Smooth muscle cell (in vitro differentiated cells): ENCODE measurements around the gene CCDC192. TPM values are rescaled to one million over a fixed set of nuclear protein-coding genes. Genes with fewer than 3 reads are reported as not detected.

ENCODE experiments used
- DNase-seq: peaks from one replicate; lab custom pipeline; 2025; ENCODE audit not compliant: unreplicated experiment; lab: John Stamatoyannopoulos, UW
- H2AFZ ChIP-seq: fragments of 200-600 bp; sonication (generic); 2 replicates; pipeline ENCODE4 v1.6.0; 2016; ENCODE audit warnings: antibody characterized with exemption, low read depth, mild to moderate bottlenecking
- H3F3A ChIP-seq: fragments of 200-600 bp; sonication (generic); 2 replicates; pipeline ENCODE4 v1.6.0; 2017; ENCODE audit warnings: antibody characterized with exemption, low read depth
- H3K27ac ChIP-seq: fragments of 200-600 bp; sonication (generic); 2 replicates; pipeline ENCODE4 v1.5.1; 2016; ENCODE audit warnings: low read depth, mild to moderate bottlenecking
- H3K27me3 ChIP-seq: fragments of 200-600 bp; sonication (generic); 2 replicates; pipeline ENCODE4 v1.6.1; 2016; ENCODE audit warnings: low read depth, mild to moderate bottlenecking
- H3K36me3 ChIP-seq: fragments of 200-600 bp; sonication (generic); 2 replicates; pipeline ENCODE4 v1.5.1; 2016; ENCODE audit warnings: low read depth
- H3K4me1 ChIP-seq: fragments of 200-600 bp; sonication (generic); 2 replicates; pipeline ENCODE4 v1.5.1; 2016; ENCODE audit warnings: low read depth
- H3K4me2 ChIP-seq: fragments of 200-600 bp; sonication (generic); 2 replicates; pipeline ENCODE4 v1.6.0; 2016; ENCODE audit warnings: mild to moderate bottlenecking
- H3K4me3 ChIP-seq: fragments of 200-600 bp; sonication (generic); 2 replicates; pipeline ENCODE4 v1.5.1; 2016; ENCODE audit warnings: mild to moderate bottlenecking
- H3K79me2 ChIP-seq: fragments of 200-600 bp; sonication (generic); 2 replicates; pipeline ENCODE4 v1.6.0; 2016; ENCODE audit warnings: low read depth, mild to moderate bottlenecking
- H3K9ac ChIP-seq: fragments of 200-600 bp; sonication (generic); 2 replicates; pipeline ENCODE4 v1.6.0; 2016; ENCODE audit warnings: low read depth
- H3K9me3 ChIP-seq: fragments of 200-600 bp; sonication (generic); replicated peaks from 2 replicates; pipeline ENCODE4 v1.5.1; 2016; ENCODE audit warnings: low read depth
- H4K20me1 ChIP-seq: fragments of 200-600 bp; sonication (generic); 2 replicates; pipeline ENCODE4 v1.6.0; 2016; ENCODE audit warnings: low read depth
- CTCF ChIP-seq: fragments of 200-600 bp; sonication (generic); IDR thresholded peaks from 2 replicates; pipeline ENCODE4 v1.5.1; 2017; ENCODE audit warnings: borderline replicate concordance, mild to moderate bottlenecking, antibody characterized with exemption; ENCODE audit not compliant: insufficient read depth, poor library complexity, severe bottlenecking
- WGBS: methylation state at CpG from one replicate; pipeline ENCODE4 v1.1.7; 2016; ENCODE audit warnings: low lambda C conversion rate; 5-methylcytosine and 5-hydroxymethylcytosine counted together
- polyA plus RNA-seq: library from polyadenylated mRNA; unstranded; fragments of >200 nt; fragmentation: Nextera tagmentation; extraction: Ambion mirVana; gene quantifications from 2 replicates; pipeline ENCODE4 v1.2.1, GENCODE V29; 2016
- total RNA-seq: library from RNA; depleted of rRNA; stranded (reverse); fragments of >200 nt; gene quantifications from 2 replicates; pipeline ENCODE4 v1.2.3, GENCODE V29; 2014

CCDC192 gene
- total and polyA plus RNA-seq, 2 experiments from 2014 or later, result not detected

- DNase-seq, result no peak
- no peak overlapping the region for H3K9ac ChIP-seq
- H3K79me2 ChIP-seq, result no peaks in the 10 kb centered on the region
- no peak overlapping the region for H3K4me3 ChIP-seq
- H3K36me3 ChIP-seq, result no peaks in the 10 kb centered on the region
- no peaks in the 10 kb centered on the region for H3K27me3 ChIP-seq
- H3K9me3 ChIP-seq, result no peaks in the 10 kb centered on the region
- H4K20me1 ChIP-seq, result no peaks in the 10 kb centered on the region
- no peak overlapping the region for H2AFZ ChIP-seq
- no peak for TF ChIP-seq CTCF
- H3K27ac ChIP-seq, result no peak overlapping the region
- H3K4me1 ChIP-seq, result no peaks in the 10 kb centered on the region
- no peak overlapping the region for H3K4me2 ChIP-seq
- no peaks in the 10 kb centered on the region for H3F3A ChIP-seq
Observed at GRCh38 chr5:127686424-127686823, 16.8 kb upstream of the CCDC192 start.

GRCh38 chr5:127694518-127695171, 8.5 kb upstream of the CCDC192 start:
- Histone ChIP-seq H3K27ac (no peak overlapping the region), H3K79me2 (no peaks in the 10 kb centered on the region), H3K27me3 (no peaks in the 10 kb centered on the region), H3K9ac (no peak overlapping the region), H3K4me3 (no peak overlapping the region), H2AFZ (no peak overlapping the region), H3K9me3 (no peaks in the 10 kb centered on the region), H3F3A (peaks cover 6% of the 10 kb centered on the region), H4K20me1 (no peaks in the 10 kb centered on the region), H3K4me2 (no peak overlapping the region), H3K36me3 (no peaks in the 10 kb centered on the region), H3K4me1 (peaks cover 7% of the 10 kb centered on the region)
- TF ChIP-seq CTCF, result no peak
- DNase-seq, result no peak
- WGBS, result 82% methylated on average over 1 of the region's 1 CpG

- H3K4me1 ChIP-seq, result peaks cover 12% of the 10 kb centered on the region
- TF ChIP-seq CTCF, result no peak
- H3K4me2 ChIP-seq, result no peak overlapping the region
- no peak for DNase-seq
- H3K79me2 ChIP-seq, result no peaks in the 10 kb centered on the region
- peaks cover 6% of the 10 kb centered on the region for H3F3A ChIP-seq
- no peaks in the 10 kb centered on the region for H3K27me3 ChIP-seq
- H3K27ac ChIP-seq, result no peak overlapping the region
- H3K36me3 ChIP-seq, result no peaks in the 10 kb centered on the region
- H3K9me3 ChIP-seq, result no peaks in the 10 kb centered on the region
- no peak overlapping the region for H3K9ac ChIP-seq
- H4K20me1 ChIP-seq, result no peaks in the 10 kb centered on the region
- no peak overlapping the region for H3K4me3 ChIP-seq
- H2AFZ ChIP-seq, result no peak overlapping the region
Observed at GRCh38 chr5:127695346-127695745, 7.8 kb upstream of the CCDC192 start.

GRCh38 chr5:127696683-127697082, 6.5 kb upstream of the CCDC192 start:
- 25% methylated on average over 6 of the region's 6 CpGs for WGBS
- peak overlapping the region; percentile 30 for H3K4me2 ChIP-seq
- H3K4me1 ChIP-seq, result peaks cover 25% of the 10 kb centered on the region
- no peak for DNase-seq
- peaks cover 6% of the 10 kb centered on the region for H3F3A ChIP-seq
- no peaks in the 10 kb centered on the region for H3K9me3 ChIP-seq
- no peaks in the 10 kb centered on the region for H3K79me2 ChIP-seq
- no peak overlapping the region for H2AFZ ChIP-seq
- no peak for TF ChIP-seq CTCF
- no peaks in the 10 kb centered on the region for H4K20me1 ChIP-seq
- H3K27ac ChIP-seq, result peak overlapping the region; percentile 22
- no peak overlapping the region for H3K9ac ChIP-seq
- no peaks in the 10 kb centered on the region for H3K36me3 ChIP-seq
- no peak overlapping the region for H3K4me3 ChIP-seq
- H3K27me3 ChIP-seq, result no peaks in the 10 kb centered on the region
